ENCODE measurements around the gene CREB3L2. TPM values are rescaled to one million over a fixed set of nuclear protein-coding genes. Genes with fewer than 3 reads are reported as not detected.

CREB3L2 gene
- total RNA-seq, 1 donor from 2014 or later: 65.9 TPM

- no peak overlapping the region for H3K4me3 Mint-ChIP-seq (ENCODE audit: low read depth)
- peaks cover 39% of the 10 kb centered on the region for H3K36me3 Mint-ChIP-seq (ENCODE audit: insufficient read depth)
- no peaks in the 10 kb centered on the region for H3K9me3 Mint-ChIP-seq (ENCODE audit: low read depth)
- no peak overlapping the region for H3K27ac Mint-ChIP-seq
- H3K4me1 Mint-ChIP-seq (ENCODE audit: low read depth): peaks cover 3% of the 10 kb centered on the region
- no peaks in the 10 kb centered on the region for H3K27me3 Mint-ChIP-seq
- peak; percentile 89 for TF ChIP-seq CTCF (IDR thresholded peaks at IDR 0.05; ENCODE audit: unreplicated experiment)
- DNase-seq (ENCODE audit: low spot score, unreplicated experiment): peak; percentile 71
These were observed 102.8 kb downstream of the CREB3L2 start for GRCh38 chr7:137898839-137899721.

DNA sequence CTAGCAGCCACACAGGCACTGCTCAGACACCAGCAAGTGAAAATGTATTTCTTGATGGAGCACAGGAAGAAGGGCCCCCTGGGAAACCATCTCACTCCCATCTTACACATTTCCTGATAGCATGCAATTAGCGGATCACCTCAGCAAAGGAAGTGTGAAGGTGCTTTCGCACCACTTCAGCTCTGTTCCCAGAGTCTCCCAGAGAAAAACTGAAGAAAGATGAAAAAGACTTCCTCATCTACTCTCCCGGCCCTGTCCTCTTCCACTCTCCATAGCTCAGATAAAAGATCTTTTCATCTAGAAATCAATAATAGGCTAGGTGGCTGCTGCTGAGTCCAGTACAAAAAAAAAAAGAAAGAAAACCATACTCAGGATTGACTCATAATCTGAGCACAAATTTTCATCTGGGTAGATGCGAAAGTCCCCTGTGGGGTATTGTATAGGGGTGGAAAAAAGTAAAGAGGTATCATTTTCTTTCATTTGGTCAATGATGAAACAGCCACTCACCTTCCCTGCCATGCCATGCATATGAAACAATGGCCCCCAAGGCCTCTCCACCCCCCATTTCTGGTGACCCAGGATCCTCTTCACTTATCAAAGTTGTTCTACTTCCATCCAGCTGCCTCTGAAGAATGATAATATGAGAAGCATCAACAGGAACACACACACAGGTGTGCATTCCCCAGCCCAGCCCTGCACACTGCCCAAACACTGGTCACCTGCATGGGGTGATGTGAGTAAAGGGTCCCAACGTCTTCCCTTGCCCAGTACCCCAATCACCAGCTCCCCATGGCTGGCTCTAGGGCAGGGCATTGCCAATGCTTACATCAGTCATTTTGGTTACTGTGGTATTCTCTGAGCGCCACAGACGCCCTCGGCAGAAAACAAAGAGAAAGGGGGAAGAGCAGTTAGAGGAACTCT lies 106.3 kb downstream of the CREB3L2 start:
- Mint-ChIP-seq H3K9me3 (ENCODE audit: low read depth) (no peaks in the 10 kb centered on the region), H3K27me3 (no peaks in the 10 kb centered on the region), H3K36me3 (ENCODE audit: insufficient read depth) (peaks cover 43% of the 10 kb centered on the region), H3K4me3 (ENCODE audit: low read depth) (no peak overlapping the region), H3K4me1 (ENCODE audit: low read depth) (peaks cover 3% of the 10 kb centered on the region), H3K27ac (no peak overlapping the region)
- no peak for TF ChIP-seq CTCF (IDR thresholded peaks at IDR 0.05; ENCODE audit: unreplicated experiment)
- no peak for DNase-seq (ENCODE audit: low spot score, unreplicated experiment)

DNA sequence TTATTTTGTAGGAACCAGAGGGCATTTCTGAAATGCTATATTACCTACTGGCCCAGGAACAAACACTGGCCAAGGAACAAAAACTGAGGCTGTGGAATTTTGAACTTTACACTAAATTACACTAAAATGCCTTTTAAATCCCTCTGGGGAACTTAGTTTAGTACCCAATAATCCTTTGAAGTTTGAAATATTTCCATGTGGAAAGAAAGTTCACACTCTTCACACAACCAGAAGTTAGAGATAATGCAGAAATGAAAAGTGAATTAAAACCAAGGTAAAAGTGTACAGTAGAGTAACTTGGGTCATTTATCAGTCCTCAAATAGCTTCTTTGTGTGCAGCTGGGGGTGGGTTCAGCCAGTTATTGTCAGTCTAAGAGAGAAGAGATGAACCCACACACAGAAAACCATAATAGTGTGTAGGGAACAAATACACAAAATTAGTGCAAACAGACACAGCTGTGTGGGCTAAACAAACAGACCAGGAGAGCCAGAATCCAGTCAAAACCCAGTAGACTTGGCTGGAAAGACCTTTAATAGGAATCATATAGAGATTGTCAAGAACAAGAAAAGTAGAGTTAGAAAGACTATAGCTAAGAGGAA lies 108.6 kb downstream of the CREB3L2 start:
- no peak for TF ChIP-seq CTCF (IDR thresholded peaks at IDR 0.05; ENCODE audit: unreplicated experiment)
- DNase-seq (ENCODE audit: low spot score, unreplicated experiment): no peak
- H3K27ac Mint-ChIP-seq: no peak overlapping the region
- H3K36me3 Mint-ChIP-seq (ENCODE audit: insufficient read depth): peaks cover 38% of the 10 kb centered on the region
- no peaks in the 10 kb centered on the region for H3K4me1 Mint-ChIP-seq (ENCODE audit: low read depth)
- H3K27me3 Mint-ChIP-seq: no peaks in the 10 kb centered on the region
- H3K9me3 Mint-ChIP-seq (ENCODE audit: low read depth): no peaks in the 10 kb centered on the region
- no peak overlapping the region for H3K4me3 Mint-ChIP-seq (ENCODE audit: low read depth)

GRCh38 chr7:137891016-137891655 lies 110.8 kb downstream of the CREB3L2 start:
- Mint-ChIP-seq H3K27ac (no peak overlapping the region), H3K36me3 (ENCODE audit: insufficient read depth) (peaks cover 35% of the 10 kb centered on the region), H3K4me1 (ENCODE audit: low read depth) (peaks cover 7% of the 10 kb centered on the region), H3K27me3 (no peaks in the 10 kb centered on the region), H3K9me3 (ENCODE audit: low read depth) (no peaks in the 10 kb centered on the region), H3K4me3 (ENCODE audit: low read depth) (no peak overlapping the region)
- no peak for TF ChIP-seq CTCF (IDR thresholded peaks at IDR 0.05; ENCODE audit: unreplicated experiment)
- no peak for DNase-seq (ENCODE audit: low spot score, unreplicated experiment)
